ENCODE data around the gene HPCAL4.

Gene HPCAL4

DNA sequence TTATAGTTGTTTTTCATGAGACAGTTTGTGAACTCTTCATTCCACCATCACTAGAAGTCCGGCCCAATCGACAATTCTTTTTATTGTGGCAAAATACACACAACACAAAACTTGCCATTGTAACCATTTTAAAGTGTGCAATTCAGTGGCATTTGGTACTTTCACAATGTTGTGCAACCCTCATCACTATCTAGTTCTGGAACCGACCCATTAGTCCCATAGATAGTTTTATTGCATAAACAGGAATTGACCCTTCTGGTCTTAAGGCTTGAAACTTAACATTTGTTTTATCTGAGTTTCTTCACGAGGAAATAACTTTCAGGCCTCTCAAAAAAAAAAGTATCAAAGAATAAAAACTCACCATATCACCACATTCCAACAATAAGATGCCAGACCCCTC, 38.6 kb upstream of the HPCAL4 start:
- no peak for DNase-seq (ENCODE audit: insufficient read length, low spot score)
- TF ChIP-seq, protein P1, sequence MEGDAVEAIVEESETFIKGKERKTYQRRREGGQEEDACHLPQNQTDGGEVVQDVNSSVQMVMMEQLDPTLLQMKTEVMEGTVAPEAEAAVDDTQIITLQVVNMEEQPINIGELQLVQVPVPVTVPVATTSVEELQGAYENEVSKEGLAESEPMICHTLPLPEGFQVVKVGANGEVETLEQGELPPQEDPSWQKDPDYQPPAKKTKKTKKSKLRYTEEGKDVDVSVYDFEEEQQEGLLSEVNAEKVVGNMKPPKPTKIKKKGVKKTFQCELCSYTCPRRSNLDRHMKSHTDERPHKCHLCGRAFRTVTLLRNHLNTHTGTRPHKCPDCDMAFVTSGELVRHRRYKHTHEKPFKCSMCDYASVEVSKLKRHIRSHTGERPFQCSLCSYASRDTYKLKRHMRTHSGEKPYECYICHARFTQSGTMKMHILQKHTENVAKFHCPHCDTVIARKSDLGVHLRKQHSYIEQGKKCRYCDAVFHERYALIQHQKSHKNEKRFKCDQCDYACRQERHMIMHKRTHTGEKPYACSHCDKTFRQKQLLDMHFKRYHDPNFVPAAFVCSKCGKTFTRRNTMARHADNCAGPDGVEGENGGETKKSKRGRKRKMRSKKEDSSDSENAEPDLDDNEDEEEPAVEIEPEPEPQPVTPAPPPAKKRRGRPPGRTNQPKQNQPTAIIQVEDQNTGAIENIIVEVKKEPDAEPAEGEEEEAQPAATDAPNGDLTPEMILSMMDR (IDR thresholded peaks at IDR 0.05; ENCODE audit: insufficient read depth, missing control alignments) = no peak
- FAIRE-seq = no peak

DNA sequence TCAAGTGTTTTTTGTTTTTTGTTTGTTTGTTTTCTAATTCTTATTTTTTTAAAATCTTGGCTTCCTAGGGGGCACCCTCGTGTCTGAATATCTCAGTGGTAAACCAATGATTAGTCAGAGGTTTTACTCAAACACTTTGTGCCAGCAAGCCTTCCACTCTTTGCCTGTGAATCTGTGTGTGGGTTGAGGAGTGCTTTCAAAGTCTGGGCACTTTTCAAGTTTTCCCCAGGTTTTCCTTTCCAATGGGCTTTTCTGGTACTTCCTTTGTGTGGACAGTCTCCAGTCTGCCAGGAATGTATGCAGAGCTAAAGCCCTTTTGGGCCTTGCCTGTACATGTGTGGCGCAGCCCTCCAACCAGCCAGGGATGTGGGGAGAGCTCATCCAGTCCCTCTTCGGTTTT, 37.8 kb upstream of the HPCAL4 start:
- no peak for FAIRE-seq
- DNase-seq (ENCODE audit: insufficient read length, low spot score) = no peak
- TF ChIP-seq, protein P1 (IDR thresholded peaks at IDR 0.05; ENCODE audit: insufficient read depth, missing control alignments) = no peak

DNA sequence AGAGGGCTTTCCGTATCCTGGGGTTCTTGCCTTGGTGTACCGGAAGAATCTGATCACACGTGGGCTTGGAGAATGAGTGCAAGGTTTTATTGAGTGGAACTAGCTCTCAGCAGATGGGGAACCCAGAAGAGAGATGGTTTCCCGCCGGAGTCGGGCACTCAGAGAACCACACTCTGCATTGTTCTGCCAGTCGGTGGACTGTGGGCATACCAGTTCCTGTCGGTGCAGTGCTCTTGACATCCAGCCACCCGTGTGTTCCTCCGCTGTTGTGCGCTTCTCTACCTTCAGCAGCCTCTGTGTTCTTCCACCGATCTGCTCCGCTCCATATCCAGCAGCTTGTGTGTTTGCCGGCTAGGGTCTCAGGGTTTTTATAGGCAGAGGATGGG, 36.7 kb upstream of the HPCAL4 start:
- DNase-seq (ENCODE audit: insufficient read length, low spot score) (no peak), FAIRE-seq (no peak)
- TF ChIP-seq, protein P1 (IDR thresholded peaks at IDR 0.05; ENCODE audit: insufficient read depth, missing control alignments) = no peak

DNA sequence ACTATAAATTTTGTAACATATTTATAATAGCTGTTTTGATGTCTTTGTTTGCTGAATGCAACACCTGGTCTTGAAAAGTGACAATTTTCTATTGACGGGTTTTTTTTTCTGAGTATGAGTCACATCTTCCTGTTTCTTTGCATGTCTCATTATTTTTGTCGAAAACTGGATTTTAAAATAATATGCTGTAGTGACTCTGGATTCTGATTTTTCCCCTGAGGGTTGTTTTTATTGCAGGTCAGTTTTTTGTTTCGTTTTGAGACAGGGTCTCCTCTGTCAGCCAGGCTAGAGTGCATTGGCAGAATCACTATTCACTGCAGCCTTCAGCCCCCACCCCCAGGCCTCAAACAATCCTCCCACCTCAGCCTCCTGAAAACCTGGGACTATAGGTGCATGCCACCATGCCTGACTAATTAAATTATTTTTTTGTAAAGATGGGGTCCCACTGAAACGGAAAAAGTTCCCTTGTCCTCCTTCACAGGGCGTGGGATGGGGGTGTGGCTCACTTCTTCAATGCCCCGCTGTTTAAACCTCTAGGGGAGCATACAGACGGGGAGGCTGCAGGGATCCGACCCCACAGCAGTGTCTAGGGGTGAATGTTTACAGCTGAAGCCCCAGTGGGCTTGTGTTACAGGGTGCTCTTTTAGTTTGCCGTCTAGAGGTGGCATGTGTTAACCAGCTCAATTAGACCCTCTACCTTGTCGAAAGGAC, 36.1 kb upstream of the HPCAL4 start:
- TF ChIP-seq, protein P1 (IDR thresholded peaks at IDR 0.05; ENCODE audit: insufficient read depth, missing control alignments) = no peak
- no peak for DNase-seq (ENCODE audit: insufficient read length, low spot score)
- FAIRE-seq = no peak

DNA sequence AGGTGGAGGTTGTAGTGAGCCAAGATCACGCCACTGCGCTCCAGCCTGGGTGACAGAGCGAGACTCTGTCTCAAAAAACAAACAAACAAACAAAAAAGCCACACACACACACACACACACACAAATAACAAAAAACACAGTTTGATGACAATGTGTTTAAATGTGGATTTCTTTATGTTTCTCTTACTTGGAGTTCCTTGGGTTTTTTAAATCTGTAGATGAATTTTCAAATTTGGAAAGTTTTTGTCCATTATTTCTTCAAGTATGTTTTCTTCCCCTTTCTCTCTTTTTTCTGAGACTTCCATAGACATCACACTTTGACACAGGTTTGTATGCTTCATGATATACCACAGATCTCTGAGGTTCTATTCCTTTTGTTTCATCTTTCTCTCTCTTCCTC, 35.4 kb upstream of the HPCAL4 start:
- TF ChIP-seq, protein P1 (IDR thresholded peaks at IDR 0.05; ENCODE audit: insufficient read depth, missing control alignments) = no peak
- no peak for FAIRE-seq
- no peak for DNase-seq (ENCODE audit: insufficient read length, low spot score)

DNA sequence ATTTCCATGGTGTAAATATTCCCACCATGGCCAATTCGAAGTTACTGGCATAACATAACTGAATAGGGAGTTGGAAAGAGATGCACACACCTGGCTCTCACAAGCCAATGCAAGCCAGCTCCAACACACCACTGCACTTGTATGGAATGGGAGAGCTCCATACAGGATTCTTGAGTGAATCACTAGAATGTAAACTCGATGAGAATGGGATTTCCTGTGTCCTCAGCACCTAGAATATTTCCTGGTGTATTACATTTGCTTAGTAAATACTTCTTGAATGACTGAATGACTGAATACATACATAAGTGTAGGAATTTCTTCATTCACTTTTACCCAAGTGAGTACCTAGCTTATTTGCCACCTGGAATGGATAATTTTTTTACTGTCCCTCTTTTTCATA, 31.3 kb upstream of the HPCAL4 start:
- FAIRE-seq = no peak
- TF ChIP-seq, protein P1 (IDR thresholded peaks at IDR 0.05; ENCODE audit: insufficient read depth, missing control alignments) = no peak
- no peak for DNase-seq (ENCODE audit: insufficient read length, low spot score)

DNA sequence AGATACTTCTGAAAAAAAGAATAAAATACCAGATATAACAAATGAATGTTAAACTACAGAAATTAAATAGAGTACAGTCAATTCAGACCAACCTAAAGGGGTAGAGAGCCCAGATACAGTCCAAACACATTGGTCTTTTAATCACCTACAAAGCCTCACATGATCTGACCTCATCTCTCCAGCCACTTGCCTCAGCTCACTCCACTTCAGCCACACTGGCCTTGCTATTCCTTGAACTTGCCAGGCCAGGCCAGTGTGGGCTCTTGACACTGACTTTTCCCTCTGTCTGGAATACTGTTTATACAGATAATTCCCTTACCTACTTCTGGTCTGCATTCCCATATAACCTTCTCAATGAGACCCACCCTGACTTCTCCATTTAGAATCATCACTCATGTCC, 30.4 kb upstream of the HPCAL4 start:
- FAIRE-seq (no peak), DNase-seq (ENCODE audit: insufficient read length, low spot score) (no peak)
- TF ChIP-seq, protein P1 (IDR thresholded peaks at IDR 0.05; ENCODE audit: insufficient read depth, missing control alignments) = no peak
